GM19397 (cell line): ENCODE data around the gene DIRAS1.

Experiments
- ATAC-seq: cut with Tn5 transposase; IDR thresholded peaks from one replicate; pipeline ENCODE4 v1.9.1; 2021; ENCODE audit warnings: mild to moderate bottlenecking, moderate library complexity; ENCODE audit not compliant: unreplicated experiment

DIRAS1 gene

GRCh38 chr19:2720777-2721569 lies at the start of gene DIRAS1:
TSS of gene DIRAS1 (minus strand) at chr19:2721372. CDS start at chr19:2717806, 3,566 bp downstream.
- no peak for ATAC-seq

- ATAC-seq = no peak
Observed at GRCh38 chr19:2770055-2771013, 49.2 kb upstream of the DIRAS1 start.

DNA sequence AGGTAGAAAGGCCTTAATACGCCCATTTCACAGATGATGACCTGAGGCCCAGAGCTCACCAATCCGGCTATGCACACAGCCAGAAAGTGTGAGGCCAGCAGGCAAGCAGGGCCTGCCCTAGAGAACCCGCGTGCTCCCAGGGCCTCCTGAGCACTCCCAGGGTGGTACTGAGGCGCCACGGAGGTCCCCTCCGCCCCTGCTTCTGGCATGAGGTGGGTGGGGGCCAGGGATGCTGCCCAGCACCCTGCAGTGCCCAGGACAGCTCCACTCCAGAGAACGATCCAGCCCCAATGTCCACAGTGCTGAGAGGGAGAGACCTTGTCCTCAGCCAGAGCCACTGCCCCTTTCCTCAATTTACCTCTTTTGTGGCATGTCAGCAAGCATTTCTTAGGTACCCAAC lies 48.0 kb upstream of the DIRAS1 start:
- no peak for ATAC-seq

DNA sequence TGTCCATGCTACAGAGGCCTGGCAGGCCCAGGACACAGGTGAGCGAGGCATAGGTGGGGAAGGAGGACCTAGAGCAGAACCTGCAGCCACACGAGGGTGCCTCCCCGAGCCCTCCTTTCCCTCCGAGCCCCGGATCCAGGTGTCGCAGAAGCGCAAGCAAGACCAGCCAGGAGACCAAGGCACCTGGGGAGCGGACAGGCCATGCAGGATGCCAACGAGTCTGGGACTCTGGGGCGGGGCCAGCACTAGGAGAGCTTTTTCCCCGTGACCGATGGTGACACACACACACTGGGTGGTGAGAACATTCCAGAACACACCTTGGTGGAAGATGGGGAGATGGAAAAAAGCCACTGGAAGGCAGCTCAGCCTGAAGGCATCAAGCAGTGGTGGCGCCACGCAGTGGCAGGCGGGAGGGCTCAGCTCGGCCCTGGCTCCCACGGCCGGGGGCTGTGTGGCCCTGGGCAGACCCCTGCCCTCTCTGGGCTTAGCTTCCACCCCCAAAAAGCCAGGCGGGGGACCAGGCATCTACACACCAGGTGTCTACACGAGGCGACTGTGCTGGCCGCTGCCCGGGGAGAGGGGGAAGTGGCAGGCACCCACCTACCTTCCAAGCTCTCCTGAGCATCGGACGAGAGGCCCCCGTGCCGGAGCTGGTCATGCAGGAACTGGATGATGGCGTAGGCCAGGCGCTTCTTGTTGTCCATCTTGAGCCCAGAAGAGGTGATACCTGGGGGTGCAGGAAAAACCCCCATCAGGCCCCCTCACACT lies 47.4 kb upstream of the DIRAS1 start:
- no peak for ATAC-seq

DNA sequence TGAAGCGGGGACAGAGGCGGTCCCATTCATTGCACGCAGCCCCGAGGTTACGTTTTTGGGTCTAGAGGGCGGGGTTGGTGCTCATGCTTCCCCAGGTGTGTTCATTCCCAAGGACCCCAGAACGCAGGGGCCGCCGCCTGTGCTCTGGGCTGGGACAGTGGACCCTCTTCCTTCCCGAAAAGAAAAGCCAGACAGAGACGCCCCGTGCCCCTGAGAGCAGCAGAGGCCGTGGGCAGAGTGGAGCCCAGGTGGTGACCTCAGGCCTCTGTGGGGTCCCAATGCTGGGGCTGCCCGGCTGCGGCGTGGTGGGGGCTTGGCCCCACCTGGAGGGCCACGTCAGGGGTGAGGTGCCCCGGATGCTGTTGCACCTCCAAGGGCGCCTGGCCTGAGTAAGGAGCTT lies 46.5 kb upstream of the DIRAS1 start:
- no peak for ATAC-seq

GRCh38 chr19:2766594-2767372 lies 45.6 kb upstream of the DIRAS1 start:
- ATAC-seq = no peak

GRCh38 chr19:2765376-2765775 lies 44.2 kb upstream of the DIRAS1 start:
- no peak for ATAC-seq

- no peak for ATAC-seq
Observed at GRCh38 chr19:2764945-2765344, 43.8 kb upstream of the DIRAS1 start.

DNA sequence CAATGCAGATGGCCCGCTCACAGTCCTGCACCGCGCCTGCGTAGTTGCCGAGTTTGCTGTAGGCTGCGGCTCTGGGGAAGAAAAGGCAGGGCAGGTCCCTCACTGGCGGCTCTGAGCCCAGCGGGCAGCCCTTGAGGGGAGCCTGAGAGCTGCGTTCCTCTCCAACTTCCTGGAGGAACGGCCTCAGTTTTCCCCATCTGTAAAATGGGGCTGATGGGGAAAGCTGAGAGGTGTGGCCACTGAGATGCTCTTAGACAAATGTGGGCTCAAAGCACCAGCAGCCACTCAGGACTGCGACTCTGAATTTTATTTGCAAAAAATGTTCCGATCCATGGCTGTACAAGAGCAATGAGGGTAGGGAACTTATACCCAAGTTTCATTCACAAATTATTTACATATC lies 42.5 kb upstream of the DIRAS1 start:
- ATAC-seq = no peak

DNA sequence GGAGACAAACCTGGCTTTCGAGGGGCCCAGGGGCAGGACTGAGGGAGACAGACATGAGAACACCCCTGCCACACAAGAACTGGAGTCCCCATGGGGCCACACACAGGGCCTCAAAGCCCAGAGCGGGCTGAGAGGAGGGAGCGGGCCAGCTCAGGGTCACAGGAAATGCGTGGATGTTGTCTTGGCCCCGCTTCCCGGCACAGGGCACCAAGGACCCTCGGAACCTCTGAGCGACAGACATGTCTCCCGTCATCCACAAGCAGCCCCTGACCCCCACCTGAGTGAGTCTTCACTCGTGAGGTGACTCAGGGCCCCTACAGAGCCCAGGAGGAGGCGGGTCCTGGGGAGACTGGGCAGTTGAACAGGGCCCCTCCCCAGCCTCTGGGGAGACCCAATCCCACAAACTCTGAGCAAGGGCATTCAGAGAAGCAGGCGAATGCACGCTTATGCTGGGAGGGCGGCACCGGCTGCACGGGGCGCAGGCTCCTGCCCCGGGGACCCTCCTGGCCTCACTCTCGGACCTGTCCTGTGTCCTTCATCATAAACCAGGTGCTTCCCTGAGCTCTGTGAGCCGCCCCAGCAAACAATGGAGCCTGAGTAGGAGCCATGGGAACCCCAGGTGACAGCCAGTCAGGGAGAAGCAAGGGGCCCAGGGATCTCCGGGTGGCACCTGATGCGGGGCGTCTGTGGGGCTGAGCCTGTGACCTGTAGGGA lies 41.8 kb upstream of the DIRAS1 start:
- ATAC-seq = no peak

DNA sequence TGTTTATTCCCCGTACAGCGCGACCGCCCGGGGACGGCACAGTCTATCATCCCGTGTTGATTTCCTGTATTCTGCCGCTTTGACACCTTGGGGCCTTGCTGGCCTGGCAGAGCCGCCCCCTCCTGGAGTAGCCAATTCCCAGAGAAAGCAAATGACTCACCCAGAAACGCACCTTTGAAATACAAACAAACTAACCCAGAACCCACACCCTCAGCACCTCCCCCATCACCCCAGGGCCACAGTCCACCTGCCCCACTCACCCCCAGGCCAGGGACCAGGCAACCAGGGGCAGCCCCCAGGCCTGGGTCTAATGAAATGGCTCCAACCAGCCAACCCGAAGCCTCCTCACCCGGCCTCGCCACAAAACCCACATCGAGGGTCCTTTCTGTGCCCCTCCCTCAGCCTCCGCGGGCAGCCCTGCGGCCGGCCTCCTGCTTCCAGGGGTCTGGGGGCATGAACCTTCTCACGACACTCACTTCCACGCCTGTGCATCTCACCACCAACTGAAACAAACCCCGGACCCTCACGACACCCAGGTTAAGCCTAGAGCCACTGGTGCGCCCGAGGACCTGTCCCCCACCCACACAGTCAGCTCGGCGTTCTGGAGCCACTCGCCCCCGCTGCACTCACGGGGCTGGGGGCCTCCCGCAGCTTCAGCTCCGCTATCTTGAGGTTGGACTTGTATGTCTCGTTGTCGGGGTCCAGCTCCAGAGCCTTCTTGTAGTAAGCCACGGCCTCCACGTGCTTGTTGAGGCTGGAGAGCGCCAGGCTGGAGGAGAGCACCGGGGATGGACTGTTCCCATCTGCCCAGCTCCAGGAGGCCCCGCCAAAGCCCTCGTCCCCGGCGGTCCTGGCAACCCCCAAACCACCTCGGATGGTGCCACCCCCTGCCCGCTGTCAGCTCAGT lies 41.0 kb upstream of the DIRAS1 start:
- no peak for ATAC-seq

GRCh38 chr19:2761309-2761677 lies 40.1 kb upstream of the DIRAS1 start:
- no peak for ATAC-seq

DNA sequence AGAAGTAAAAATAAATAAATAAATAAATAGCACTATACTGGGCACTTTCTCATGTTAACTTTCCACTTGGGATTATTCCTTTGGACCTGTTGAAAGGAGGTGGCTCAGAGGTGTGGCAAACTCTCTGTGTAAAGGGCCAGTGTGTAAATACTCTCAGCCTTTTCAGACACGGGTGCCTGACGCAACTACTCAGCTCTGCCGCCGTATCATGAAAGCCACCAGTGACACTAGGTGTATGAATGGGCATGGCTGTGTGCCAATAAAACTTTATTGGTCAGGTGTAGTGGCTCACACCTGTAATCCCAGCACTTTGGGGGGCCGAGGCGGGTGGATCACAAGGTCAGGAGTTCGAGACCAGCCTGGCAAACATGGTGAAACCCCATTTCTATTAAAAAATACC lies 38.8 kb upstream of the DIRAS1 start:
- no peak for ATAC-seq

GRCh38 chr19:2759362-2759761 lies 38.2 kb upstream of the DIRAS1 start:
- no peak for ATAC-seq

GRCh38 chr19:2758601-2759313 lies 37.6 kb upstream of the DIRAS1 start:
- no peak for ATAC-seq

DNA sequence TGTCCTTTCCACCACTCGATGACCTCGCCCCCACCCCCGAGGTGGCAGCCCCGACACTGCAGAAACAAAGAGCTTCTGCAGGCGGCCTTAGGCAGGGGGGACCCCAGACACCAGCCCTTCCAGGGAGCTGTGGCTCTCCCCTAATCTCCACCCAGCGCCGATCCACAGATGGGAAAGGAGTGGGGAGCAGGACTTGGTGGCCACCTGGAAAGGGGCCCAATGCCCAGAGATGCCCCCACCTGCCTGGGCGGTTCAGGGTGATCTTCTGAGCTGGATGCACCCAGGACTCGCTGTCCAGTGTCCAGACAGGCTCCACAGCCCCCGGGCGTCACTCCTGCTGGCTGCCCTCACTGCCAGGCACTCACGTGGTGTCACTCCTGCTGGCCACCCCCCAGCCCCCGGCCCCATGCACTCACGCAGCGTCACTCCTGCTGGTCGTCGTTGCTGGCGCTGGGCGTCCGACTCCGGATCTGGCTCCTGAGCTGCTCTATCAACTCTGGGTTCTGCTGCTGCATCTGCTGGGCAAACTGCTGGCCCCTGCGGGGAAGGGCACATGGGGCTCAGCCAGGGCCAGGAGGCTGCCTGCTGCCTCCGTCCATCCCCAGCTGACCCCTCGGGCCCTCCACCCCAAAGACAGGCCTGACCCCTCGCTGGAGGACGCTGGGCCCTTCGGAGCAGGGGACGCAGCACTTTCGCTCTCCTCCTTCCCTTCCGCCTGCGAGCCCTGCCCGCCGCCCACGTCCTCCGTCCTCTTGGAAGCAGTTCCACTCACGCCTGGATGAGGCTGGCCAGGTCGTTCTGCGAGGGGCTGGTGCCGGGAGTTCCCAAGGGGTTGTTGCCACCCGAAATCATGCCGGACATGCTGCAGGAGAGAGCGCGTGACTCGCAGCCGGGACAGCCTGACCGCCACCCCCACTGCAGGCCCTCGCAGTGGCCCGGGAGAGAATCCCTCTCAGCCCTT lies 36.0 kb upstream of the DIRAS1 start:
- no peak for ATAC-seq

DNA sequence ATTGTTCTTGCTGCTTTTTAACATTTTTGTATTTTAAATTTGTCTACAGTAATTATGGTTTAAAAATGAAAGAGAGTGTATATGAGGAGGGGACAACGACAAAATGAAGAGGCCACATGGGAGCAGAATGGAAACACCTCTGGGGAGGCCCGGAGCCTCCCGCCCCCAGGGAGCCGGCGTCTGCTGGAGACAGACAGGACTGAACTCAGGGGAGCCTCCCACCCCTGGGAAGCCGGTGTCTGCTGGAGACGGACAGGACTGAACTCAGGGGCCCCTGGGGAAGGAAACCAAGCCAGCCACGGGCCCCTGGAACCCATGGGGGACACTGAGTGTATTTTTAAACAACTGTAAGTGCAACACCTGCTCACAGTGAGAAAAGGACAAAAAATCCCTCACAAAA lies 35.3 kb upstream of the DIRAS1 start:
- no peak for ATAC-seq
